Ectodermal cell (in vitro differentiated cells): ENCODE results near the gene MALRD1.

Experiments
- H3K27ac ChIP-seq: 2 replicates; pipeline ENCODE4 v1.7.0; 2013; ENCODE audit warnings: mild to moderate bottlenecking, low read depth, low read length; ENCODE audit not compliant: insufficient read depth, poor library complexity, severe bottlenecking
- H3K27me3 ChIP-seq: 2 replicates; pipeline ENCODE4 v1.7.0; 2013; ENCODE audit warnings: mild to moderate bottlenecking, low read length; ENCODE audit not compliant: insufficient read depth, control insufficient read depth, poor library complexity, severe bottlenecking
- H3K36me3 ChIP-seq: one replicate; pipeline ENCODE4 v1.7.0; 2013; ENCODE audit warnings: low read length; ENCODE audit not compliant: control insufficient read depth, insufficient read depth
- H3K4me1 ChIP-seq: one replicate; pipeline ENCODE4 v1.7.0; 2013; ENCODE audit warnings: low read length; ENCODE audit not compliant: control insufficient read depth, insufficient read depth
- H3K4me3 ChIP-seq: 2 replicates; pipeline ENCODE4 v1.7.0; 2013; ENCODE audit warnings: low read depth, low read length, control low read depth; ENCODE audit not compliant: insufficient read depth
- H3K9me3 ChIP-seq: 2 replicates; pipeline ENCODE4 v1.7.0; 2013; ENCODE audit warnings: mild to moderate bottlenecking, low read length, moderate library complexity; ENCODE audit not compliant: control insufficient read depth
- WGBS, 2 experiments: methylation state at CpG; one replicate each; pipeline ENCODE4 v1.1.7; 2013; ENCODE audit warnings: missing lambda C conversion rate in 2 of 2; 5-methylcytosine and 5-hydroxymethylcytosine counted together

Gene MALRD1

DNA sequence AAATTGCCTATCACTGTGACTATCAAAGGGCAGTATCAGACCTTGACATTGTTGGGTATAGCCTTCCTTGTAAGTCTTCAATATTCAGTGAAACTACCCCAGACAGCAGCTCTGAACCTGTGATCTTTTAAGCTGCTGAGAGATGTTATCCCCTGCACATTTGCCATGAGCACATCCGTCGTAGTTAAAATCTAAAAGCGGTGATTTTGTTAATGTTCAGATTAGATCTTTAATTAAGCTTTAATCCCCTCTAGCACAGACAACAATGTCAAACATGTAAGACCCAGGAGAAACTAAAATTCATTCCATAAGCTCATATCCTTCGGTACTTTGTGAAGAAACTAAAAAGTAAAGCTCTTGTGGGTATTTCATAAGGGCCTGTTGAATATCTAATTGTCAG lies 105.8 kb downstream of the MALRD1 start:
- 80 to 89% methylated on average over 3 to 4 of the region's 4 CpGs for WGBS, 2 experiments
- Histone ChIP-seq H3K27ac (no peak overlapping the region), H3K4me1 (no peaks in the 10 kb centered on the region), H3K4me3 (no peak overlapping the region), H3K9me3 (no peaks in the 10 kb centered on the region), H3K27me3 (no peaks in the 10 kb centered on the region), H3K36me3 (no peaks in the 10 kb centered on the region)

DNA sequence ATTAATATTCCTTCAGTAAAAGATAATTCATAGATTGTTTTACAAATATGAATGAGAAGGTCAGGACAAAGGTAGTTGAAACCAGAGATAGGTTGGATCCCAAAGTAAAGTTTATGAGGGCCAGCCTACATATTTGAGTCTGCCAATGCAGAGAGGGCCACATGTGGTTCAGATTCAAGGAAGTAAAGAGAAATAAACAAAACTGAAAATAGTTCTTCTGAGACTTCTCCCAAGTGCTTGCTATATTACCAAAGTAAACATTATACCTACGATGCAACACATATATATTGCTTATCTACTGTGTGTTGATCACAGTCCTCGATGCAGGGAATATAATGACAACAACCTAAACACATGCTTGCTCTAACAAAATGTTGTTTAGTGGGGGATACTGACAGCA lies 109.8 kb downstream of the MALRD1 start:
- WGBS, 2 experiments, result 80 to 100% methylated on average over 2 of the region's 2 CpGs
- Histone ChIP-seq H3K9me3 (no peaks in the 10 kb centered on the region), H3K4me1 (no peaks in the 10 kb centered on the region), H3K36me3 (no peaks in the 10 kb centered on the region), H3K27me3 (no peaks in the 10 kb centered on the region), H3K27ac (no peak overlapping the region), H3K4me3 (no peak overlapping the region)

DNA sequence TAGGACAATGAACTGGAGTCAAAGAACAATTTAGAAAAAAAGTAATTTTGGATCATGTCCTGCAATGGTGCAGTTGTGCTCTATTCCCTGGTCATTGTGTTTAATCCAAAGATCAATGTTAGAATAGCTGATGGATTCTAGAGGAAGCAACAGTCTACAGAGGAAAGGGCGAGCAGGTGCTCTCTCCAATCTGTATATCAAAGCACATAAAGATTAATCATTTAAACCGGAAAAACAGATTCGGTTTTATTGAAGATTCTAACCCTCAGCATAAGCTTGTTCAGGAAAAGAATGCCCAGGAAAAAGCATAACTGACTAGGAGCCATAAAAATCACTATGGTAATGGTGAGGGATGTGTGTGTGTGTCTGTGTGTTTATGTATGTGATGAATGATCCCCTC lies 110.3 kb downstream of the MALRD1 start:
- Histone ChIP-seq H3K27ac (no peak overlapping the region), H3K27me3 (no peaks in the 10 kb centered on the region), H3K4me3 (no peak overlapping the region), H3K4me1 (no peaks in the 10 kb centered on the region), H3K9me3 (no peaks in the 10 kb centered on the region), H3K36me3 (no peaks in the 10 kb centered on the region)
- WGBS, 2 experiments, result 94 to 100% methylated on average over 3 of the region's 3 CpGs

DNA sequence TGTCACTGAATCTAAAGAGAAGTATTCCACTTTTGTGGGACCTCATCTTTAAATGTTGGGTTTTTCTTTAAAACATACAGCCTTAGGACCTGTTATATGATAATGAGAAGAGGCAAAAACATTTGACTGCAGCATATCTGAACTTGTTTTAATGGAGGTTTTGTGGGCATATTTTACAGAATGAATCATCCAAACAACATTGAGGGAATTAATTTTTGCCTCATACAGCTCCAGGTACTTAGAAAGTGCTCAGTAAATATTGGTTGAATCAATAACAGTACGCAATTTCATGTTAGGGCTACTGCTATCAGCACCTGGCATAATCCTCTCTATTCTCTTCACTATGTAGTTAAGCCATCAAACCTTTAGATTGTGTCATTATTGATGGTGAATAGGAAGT lies 115.9 kb downstream of the MALRD1 start:
- no peak overlapping the region for H3K27ac ChIP-seq
- 100% methylated on average over 1 of the region's 1 CpG for WGBS, 2 experiments
- no peaks in the 10 kb centered on the region for H3K9me3 ChIP-seq
- no peaks in the 10 kb centered on the region for H3K4me1 ChIP-seq
- no peaks in the 10 kb centered on the region for H3K27me3 ChIP-seq
- H3K36me3 ChIP-seq, result no peaks in the 10 kb centered on the region
- no peak overlapping the region for H3K4me3 ChIP-seq

DNA sequence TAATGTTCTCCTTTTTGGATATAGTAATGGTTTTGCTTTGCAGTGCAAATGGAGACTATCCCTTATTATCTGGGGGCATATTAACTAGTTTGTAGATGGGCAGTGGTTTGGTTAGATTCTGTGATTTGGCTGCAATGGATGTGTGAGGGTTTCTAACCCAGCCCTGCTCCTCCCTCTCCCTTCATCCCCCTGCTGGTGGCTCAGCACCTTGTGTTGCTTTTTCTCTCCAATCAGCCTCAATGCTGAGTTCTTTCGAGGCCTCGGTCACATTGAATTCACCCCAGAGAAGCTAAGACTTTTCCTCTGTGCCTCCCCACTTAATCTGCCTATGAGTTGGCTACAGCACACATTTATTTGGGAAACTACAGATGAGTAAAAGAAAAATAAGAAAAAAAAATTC lies 120.0 kb downstream of the MALRD1 start:
- H3K27ac ChIP-seq, result no peak overlapping the region

DNA sequence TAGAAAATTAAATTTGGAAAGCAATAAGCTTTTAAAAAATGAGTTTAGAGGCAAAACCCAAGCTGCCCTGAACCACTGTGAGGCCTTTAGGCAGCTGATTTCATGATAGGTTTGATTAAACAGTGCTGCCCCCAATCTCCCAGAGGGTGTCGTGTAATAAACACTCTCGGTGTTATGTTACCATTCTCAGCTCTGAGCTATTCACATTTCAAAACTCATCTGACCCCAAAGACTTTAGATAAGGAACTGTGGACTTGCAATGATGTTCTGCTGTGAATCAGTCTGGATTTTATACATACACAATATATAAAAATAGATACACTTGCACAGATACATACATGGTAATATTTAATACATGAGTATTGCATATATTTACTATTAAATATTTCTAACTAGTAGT lies 120.4 kb downstream of the MALRD1 start:
- WGBS, 2 experiments, result 86 to 88% methylated on average over 1 to 2 of the region's 2 CpGs
- H3K36me3 ChIP-seq, result no peaks in the 10 kb centered on the region
- no peak overlapping the region for H3K4me3 ChIP-seq
- no peak overlapping the region for H3K27ac ChIP-seq
- no peaks in the 10 kb centered on the region for H3K4me1 ChIP-seq
- no peaks in the 10 kb centered on the region for H3K9me3 ChIP-seq
- H3K27me3 ChIP-seq, result no peaks in the 10 kb centered on the region

More for the DNA sequence above, 120.0 kb downstream of the MALRD1 start:
- WGBS, 2 experiments, result 52 to 71% methylated on average over 2 of the region's 2 CpGs
- Histone ChIP-seq H3K4me1 (no peaks in the 10 kb centered on the region), H3K4me3 (no peak overlapping the region), H3K9me3 (no peaks in the 10 kb centered on the region), H3K27me3 (no peaks in the 10 kb centered on the region), H3K36me3 (no peaks in the 10 kb centered on the region)

DNA sequence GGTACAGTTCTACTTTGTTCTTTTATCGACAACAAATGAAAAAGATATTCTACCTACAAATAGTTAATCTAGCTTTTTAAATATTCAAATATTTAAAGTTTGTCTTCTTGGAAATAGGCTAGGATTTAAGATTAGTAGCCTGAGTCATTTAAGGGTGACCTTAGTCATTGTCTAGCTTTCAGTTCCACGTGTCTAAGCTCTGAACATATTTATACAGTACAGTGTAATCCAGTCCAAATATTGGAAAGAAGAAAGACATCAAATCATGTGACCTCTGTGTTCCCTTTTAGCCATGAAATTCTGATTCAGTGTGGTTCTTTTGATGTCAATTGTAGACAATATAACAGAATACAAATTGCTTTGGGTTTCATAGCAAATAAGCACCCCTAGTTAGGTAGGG lies 121.1 kb downstream of the MALRD1 start:
- Histone ChIP-seq H3K4me1 (no peaks in the 10 kb centered on the region), H3K27me3 (no peaks in the 10 kb centered on the region), H3K27ac (no peak overlapping the region), H3K36me3 (no peaks in the 10 kb centered on the region), H3K4me3 (no peak overlapping the region), H3K9me3 (no peaks in the 10 kb centered on the region)
- WGBS, 2 experiments, result 38 to 67% methylated on average over 1 of the region's 2 CpGs

DNA sequence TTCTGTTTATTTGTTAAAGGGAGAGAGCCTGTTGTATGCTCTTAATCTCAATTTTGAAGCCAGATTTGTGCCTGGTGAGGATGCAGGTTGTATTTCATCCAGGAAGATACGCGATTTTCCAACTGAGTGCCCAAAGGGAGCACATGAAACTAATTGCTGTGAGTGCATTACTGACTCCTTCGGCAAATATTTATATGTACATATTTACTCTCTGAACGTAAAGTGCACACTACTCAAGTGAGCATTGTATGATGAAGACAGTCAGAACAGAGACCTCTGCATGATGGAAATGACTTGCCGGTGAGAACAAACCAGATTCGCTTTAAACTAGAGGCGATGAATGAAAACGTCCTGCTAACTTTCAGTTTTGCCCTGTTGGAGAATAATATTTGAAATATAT lies 130.1 kb downstream of the MALRD1 start:
- Histone ChIP-seq H3K27me3 (no peaks in the 10 kb centered on the region), H3K27ac (no peak overlapping the region), H3K36me3 (no peaks in the 10 kb centered on the region), H3K4me3 (no peak overlapping the region), H3K4me1 (no peaks in the 10 kb centered on the region), H3K9me3 (no peaks in the 10 kb centered on the region)
- WGBS, 2 experiments, result 95 to 97% methylated on average over 8 of the region's 8 CpGs

DNA sequence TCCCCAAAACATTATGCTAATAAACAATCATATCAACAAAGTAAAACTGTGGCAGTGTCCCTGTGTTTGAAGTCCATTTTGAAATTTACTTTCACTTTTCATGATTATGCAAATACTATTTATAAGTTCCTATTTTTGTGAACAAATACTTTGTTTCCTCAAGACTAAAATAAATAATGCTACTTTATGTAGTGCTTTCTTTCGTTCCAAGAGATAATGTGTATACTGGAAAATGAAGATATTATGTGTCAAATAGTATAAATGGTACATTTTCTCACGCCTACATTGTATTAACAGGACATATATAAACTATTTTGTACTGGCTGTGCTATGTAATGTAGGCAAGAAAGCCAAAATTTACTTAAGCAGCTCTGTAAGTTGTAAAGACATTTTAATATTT lies 136.3 kb downstream of the MALRD1 start:
- no peaks in the 10 kb centered on the region for H3K36me3 ChIP-seq
- H3K4me1 ChIP-seq, result no peaks in the 10 kb centered on the region
- H3K27me3 ChIP-seq, result no peaks in the 10 kb centered on the region
- H3K27ac ChIP-seq, result no peak overlapping the region
- no peak overlapping the region for H3K4me3 ChIP-seq
- WGBS, 2 experiments, result no CpG with 5 or more reads among the region's 2 CpGs
- no peaks in the 10 kb centered on the region for H3K9me3 ChIP-seq

DNA sequence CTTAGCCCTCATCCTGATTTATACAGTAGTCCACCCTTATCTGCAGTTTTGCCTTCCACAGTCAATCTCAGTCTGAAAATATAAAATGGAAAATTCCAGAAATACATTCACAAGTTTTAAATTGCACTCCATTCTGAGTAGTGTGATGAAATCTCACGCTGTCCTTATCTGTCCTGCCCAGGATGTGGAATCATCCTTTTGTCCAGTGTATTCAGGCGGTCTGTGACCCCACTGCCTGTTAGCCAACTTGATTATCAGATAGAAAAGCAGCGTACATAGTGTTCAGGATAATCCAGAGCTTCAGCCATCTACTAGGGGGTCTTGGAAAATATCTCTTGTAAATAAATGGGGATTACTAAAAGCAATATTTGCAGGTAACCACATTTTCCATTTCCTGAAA lies 146.3 kb downstream of the MALRD1 start:
- no peaks in the 10 kb centered on the region for H3K9me3 ChIP-seq
- 94 to 95% methylated on average over 3 of the region's 3 CpGs for WGBS, 2 experiments
- no peak overlapping the region for H3K27ac ChIP-seq
- no peaks in the 10 kb centered on the region for H3K36me3 ChIP-seq
- H3K4me3 ChIP-seq, result no peak overlapping the region
- H3K27me3 ChIP-seq, result no peaks in the 10 kb centered on the region
- H3K4me1 ChIP-seq, result no peaks in the 10 kb centered on the region

DNA sequence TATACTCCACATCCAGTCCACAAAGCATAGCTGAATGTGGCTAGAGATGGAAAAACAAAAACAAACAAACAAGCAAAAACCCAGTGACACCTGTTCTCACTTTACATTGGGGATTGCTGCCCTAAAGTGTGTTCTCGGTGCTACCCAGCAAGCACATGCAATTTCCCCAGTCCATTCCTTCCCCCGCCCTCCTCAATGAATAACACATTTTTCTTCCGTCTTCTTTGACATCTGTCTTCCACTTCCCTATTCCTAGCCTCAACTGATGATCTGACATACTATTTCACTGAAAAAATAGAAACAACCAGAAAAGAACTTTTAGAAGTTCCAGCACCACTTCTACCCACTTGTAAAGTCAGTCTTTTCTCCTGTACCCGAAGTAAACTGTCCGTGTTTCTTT lies 147.1 kb downstream of the MALRD1 start:
- no peaks in the 10 kb centered on the region for H3K27me3 ChIP-seq
- H3K4me1 ChIP-seq, result no peaks in the 10 kb centered on the region
- H3K9me3 ChIP-seq, result no peaks in the 10 kb centered on the region
- H3K36me3 ChIP-seq, result no peaks in the 10 kb centered on the region
- no peak overlapping the region for H3K4me3 ChIP-seq
- H3K27ac ChIP-seq, result no peak overlapping the region
- WGBS, 2 experiments, result 92% methylated on average over 5 of the region's 5 CpGs
